GM10266 (cell line): ENCODE measurements around the gene TMEM72.

Experiments used
- DNase-seq: peaks from one replicate; pipeline ENCODE4 v3.0.0; 2012; ENCODE audit errors: extremely low spot score
- CTCF ChIP-seq: IDR thresholded peaks from 2 replicates; pipeline ENCODE4 v1.5.1; 2012; ENCODE audit warnings: mild to moderate bottlenecking, low read depth; ENCODE audit not compliant: control insufficient read depth, insufficient read depth; ENCODE audit errors: missing control alignments

TMEM72 gene

GRCh38 chr10:44939691-44940401 lies 28.7 kb downstream of the TMEM72 start:
- no peak for TF ChIP-seq CTCF
- DNase-seq: no peak

- no peak for DNase-seq
- no peak for TF ChIP-seq CTCF
These were observed 33.2 kb downstream of the TMEM72 start for GRCh38 chr10:44944354-44944753.

GRCh38 chr10:44946205-44946604 lies 35.1 kb downstream of the TMEM72 start:
- TF ChIP-seq CTCF: no peak
- DNase-seq: no peak

- DNase-seq: no peak
- no peak for TF ChIP-seq CTCF
These were observed 36.4 kb downstream of the TMEM72 start for GRCh38 chr10:44947371-44948152.

- no peak for DNase-seq
These were observed 37.5 kb downstream of the TMEM72 start for GRCh38 chr10:44948642-44949041.

GRCh38 chr10:44949127-44949802 lies 38.1 kb downstream of the TMEM72 start:
- TF ChIP-seq CTCF: no peak
- DNase-seq: no peak

More at GRCh38 chr10:44948642-44949041, 37.5 kb downstream of the TMEM72 start:
- TF ChIP-seq CTCF: no peak
